ENCODE data around the gene TPPP.
A peak's percentile ranks its signal among the peaks of the same experiment; 100 is the strongest.

TPPP gene

DNA sequence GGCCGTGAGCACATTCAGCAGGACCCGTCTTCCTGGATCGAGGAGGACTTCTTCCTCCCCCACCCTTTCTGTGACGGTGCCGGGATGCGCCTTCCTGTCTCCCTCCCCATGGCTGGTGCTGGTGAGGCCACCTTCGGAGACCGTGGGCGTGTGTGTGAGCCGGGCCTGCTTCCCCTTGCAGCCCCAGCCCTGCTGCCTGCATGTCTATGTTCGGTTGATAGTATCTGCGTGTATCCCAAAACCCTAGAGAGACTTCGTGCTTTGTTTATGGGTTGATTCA is 68.3 kb downstream of the TPPP start:
- DNase-seq (ENCODE audit: low read depth): no peak

DNA sequence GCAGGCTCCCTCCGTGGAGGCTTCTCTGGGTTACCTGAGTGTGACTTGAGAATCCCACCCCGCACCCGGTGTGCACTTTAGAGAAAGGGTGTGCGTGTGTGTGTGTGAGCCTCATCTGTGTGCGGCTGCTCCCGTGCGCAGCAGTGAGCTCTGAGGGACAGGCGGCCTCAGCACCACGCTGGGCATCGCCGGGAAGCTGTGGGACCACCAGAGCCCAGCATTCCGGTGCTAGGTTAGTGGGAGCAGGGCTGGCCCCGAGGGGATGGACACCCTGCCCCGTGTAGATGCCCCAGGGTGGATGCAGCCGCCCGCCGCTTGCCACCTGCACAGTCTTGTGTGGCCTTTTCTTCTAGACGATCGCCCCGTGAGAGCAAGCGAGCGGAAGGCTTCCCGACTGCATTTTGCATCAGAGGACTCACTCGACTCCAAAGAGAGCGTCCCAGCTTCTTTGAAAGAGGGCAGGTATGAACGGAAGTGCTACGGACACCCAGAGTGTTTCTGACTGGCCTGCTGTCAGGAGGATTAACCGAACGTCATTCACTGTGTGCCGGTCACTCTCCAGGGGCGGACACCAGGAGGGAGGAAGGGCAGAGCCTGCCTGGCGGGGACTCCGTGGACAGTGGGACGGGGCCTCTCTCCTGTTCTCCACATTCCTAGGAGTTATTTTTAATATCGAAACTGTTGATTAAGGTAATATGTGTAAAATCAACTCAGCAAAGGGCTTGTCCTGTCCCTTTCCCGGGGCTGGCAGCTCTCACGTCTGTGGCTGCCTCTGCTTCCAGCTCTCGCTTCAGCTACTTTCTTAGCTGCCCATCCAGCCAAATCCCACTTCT is 68.8 kb downstream of the TPPP start:
- DNase-seq (ENCODE audit: low read depth): no peak

- DNase-seq (ENCODE audit: low read depth): no peak
Measured at GRCh38 chr5:623531-623930, 69.6 kb downstream of the TPPP start.

GRCh38 chr5:622946-623522 is 70.1 kb downstream of the TPPP start:
- DNase-seq (ENCODE audit: low read depth): no peak

DNA sequence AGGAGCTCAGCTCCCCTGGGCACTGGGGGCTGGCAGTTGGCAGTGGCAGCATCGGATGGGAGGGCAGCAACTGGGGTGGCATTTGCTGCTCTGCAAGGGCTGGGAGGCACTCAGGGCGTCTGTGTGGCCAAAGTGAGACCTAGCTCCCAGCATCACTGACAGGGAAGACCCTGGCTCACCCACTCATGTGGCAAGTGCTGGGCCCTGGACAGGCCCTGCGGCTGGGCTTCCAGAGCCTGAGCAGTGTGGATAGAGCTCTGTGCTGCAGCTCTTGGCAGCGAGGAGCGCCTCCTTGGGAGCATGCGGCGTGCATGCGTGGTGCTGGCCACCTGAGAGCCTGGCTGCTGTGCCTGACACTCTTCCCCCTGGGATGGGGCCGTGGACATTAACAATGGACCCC is 70.8 kb downstream of the TPPP start:
- no peak for DNase-seq (ENCODE audit: low read depth)

- no peak for DNase-seq (ENCODE audit: low read depth)
Measured at GRCh38 chr5:621341-621761, 71.8 kb downstream of the TPPP start.

DNA sequence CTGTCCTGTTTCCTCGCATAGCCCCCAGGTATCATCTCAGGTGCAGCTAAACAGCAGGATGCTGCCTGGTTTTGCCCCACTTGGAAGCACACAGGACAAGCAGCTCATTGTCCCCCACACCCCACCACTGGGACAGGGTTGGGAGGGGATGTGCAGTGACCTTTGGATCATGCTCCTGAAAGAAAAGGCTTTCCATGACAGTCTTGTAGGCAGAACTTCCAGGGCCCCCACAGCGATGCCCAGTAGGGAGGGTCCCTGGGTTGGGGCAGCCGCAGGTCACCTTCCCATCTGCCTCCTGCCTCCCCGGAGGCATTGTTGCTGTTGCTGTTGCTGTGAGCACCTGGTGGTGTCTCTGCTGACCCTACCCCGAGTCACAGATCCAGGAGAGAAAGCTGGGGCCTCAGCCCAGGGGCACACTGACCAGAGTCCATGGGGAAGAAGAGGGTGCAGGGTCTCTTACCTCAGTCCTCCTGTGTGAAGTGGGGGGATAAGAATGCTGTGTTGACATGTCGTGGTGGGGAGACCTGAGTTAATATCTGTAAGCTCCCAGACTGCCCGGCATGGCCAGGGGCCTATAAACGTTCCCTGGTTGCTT is 72.5 kb downstream of the TPPP start:
- DNase-seq (ENCODE audit: low read depth): no peak

DNA sequence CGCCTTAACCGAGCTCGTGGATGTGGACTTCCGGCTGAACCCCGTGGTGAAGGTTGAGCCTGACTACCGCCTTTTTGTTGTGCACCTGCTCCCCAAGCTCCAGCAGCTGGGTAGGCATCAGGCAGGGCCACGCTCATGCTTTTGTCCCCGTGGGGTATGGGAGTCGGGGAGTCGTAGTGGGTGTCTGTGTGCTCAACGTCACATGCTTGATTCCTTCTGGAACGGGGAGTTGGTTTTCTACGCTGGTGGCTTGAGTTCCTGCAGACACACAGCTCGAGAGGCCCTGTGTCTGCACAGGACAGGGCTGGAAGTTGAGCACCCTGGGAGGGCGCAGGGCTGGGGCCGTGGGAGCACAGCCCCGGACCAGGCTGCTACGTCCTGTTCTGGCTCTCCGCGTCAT is 73.0 kb downstream of the TPPP start:
- DNase-seq (ENCODE audit: low read depth): no peak

DNA sequence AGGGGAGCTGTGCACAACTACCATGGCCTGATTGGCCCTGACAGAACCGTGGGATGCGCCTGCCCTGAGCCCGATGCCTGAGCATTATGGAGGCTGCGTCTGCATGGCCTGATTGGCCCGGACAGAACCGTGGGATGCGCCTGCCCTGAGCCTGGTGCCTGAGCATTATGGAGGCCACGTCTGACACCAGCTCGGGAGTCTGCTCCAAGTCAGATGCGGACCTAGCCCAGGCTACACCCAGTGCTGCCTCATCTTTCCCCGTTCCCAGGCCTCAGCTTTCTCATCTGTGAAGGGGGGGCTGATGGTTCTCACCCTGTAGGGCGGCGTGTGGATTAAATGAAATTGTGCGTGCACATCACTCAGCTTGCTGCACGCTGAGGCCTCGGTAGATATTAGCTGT is 73.7 kb downstream of the TPPP start:
- DNase-seq (ENCODE audit: low read depth): no peak

- no peak for DNase-seq (ENCODE audit: low read depth)
Measured at GRCh38 chr5:618450-618849, 74.7 kb downstream of the TPPP start.

GRCh38 chr5:617896-618295 is 75.3 kb downstream of the TPPP start:
- DNase-seq (ENCODE audit: low read depth): no peak

- peak; percentile 45 for DNase-seq (ENCODE audit: low read depth)
Measured at GRCh38 chr5:616484-617039, 76.6 kb downstream of the TPPP start.

GRCh38 chr5:612498-613424 is 80.4 kb downstream of the TPPP start:
- peak; percentile 14 for DNase-seq (ENCODE audit: low read depth)

- peak; percentile 77 for DNase-seq (ENCODE audit: low read depth)
Measured at GRCh38 chr5:611731-612486, 81.2 kb downstream of the TPPP start, which contains the start of gene CEP72. CEP72 (plus strand) TSS chr5:612340; CDS start chr5:612362, 22 bp downstream.

DNA sequence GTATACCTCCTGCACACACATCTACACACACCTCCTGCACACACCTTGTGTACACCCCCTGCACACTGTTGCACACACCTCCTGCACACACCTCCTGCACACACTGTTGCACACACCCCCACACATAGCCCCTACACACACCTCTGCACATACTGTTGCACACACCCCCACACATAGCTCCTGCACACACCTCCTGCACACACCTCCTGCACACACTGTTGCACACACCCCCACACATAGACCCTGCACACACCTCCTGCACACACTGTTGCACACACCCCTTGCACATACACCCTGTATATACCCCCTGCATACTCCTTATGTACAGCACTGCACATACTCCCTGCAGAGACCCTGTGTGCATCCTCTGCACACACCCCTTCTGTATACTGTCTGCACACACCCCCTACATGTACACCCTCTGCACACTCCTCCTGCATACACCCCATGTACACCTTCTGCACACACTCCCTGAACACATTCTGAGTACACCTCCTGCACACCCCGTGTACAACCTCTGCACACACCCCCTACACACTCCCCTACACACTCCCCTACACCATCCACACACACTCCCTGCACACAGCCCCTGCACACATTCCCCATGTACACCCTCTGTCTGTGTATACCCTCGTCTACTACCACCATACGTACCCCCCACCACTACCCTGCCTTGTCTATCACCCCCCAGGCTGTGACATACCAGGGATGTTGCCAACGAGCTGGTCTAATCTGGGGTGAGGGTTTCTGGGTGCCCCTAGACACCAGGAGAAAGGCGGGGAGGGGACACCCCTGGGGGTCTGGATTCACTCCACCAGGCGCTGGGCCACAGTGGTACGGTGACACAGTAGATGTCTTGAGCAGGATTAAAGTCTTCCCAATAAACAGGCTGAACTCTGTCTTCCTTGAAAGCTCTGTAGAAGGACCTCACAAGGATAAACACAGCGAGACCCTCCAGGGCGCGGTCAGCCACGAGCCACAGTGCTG is 82.1 kb downstream of the TPPP start:
- no peak for DNase-seq (ENCODE audit: low read depth)

- DNase-seq (ENCODE audit: low read depth): no peak
Measured at GRCh38 chr5:610011-610743, 83.0 kb downstream of the TPPP start.

All from CMK (cell line).